ENCODE results near the gene RAB44. TPM values are rescaled to one million over a fixed set of nuclear protein-coding genes. Genes with fewer than 3 reads are reported as not detected.

The RAB44 gene
- total RNA-seq, 1 experiment from 2014 or later, result 0.05 TPM

- TF ChIP-seq, protein P1, sequence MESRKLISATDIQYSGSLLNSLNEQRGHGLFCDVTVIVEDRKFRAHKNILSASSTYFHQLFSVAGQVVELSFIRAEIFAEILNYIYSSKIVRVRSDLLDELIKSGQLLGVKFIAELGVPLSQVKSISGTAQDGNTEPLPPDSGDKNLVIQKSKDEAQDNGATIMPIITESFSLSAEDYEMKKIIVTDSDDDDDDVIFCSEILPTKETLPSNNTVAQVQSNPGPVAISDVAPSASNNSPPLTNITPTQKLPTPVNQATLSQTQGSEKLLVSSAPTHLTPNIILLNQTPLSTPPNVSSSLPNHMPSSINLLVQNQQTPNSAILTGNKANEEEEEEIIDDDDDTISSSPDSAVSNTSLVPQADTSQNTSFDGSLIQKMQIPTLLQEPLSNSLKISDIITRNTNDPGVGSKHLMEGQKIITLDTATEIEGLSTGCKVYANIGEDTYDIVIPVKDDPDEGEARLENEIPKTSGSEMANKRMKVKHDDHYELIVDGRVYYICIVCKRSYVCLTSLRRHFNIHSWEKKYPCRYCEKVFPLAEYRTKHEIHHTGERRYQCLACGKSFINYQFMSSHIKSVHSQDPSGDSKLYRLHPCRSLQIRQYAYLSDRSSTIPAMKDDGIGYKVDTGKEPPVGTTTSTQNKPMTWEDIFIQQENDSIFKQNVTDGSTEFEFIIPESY (IDR thresholded peaks at IDR 0.05; ENCODE audit: extremely low read depth, insufficient replicate concordance, low read length), result no peak
- TF ChIP-seq CTCF (IDR thresholded peaks at IDR 0.05 in 2 of 3, conservative IDR thresholded peaks at IDR 0.05 in 1 of 3; ENCODE audit: borderline replicate concordance in 1 of 3, insufficient read depth in 1 of 3, low read depth in 2 of 3, low read length in 2 of 3) (no peak), FOSL1 (IDR thresholded peaks at IDR 0.05; ENCODE audit: low read depth) (no peak), EZH2 (IDR thresholded peaks at IDR 0.05) (no peak), POLR2A (IDR thresholded peaks at IDR 0.05; ENCODE audit: borderline replicate concordance, extremely low read depth, insufficient read depth, insufficient read length) (no peak), TCF7L2 (IDR thresholded peaks at IDR 0.05; ENCODE audit: borderline replicate concordance, extremely low read depth, insufficient read depth, insufficient read length) (no peak), SRF (IDR thresholded peaks at IDR 0.05; ENCODE audit: low read depth) (no peak), SP1 (IDR thresholded peaks at IDR 0.05; ENCODE audit: low read depth) (no peak)
- TF ChIP-seq, protein P2, sequence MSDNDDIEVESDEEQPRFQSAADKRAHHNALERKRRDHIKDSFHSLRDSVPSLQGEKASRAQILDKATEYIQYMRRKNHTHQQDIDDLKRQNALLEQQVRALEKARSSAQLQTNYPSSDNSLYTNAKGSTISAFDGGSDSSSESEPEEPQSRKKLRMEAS (IDR thresholded peaks at IDR 0.05), result no peak
These were observed 4.5 kb upstream of the RAB44 start (continued) for GRCh38 chr6:36692861-36693702.

- POLR2A ChIA-PET, result no interaction called here
- H3K4me2 ChIP-seq (ENCODE audit: low read length), result no peak overlapping the region
- intact Hi-C loops (cut with micrococcal nuclease), result no loop called here
- H2AFZ ChIP-seq (ENCODE audit: low read depth, low read length, poor library complexity, severe bottlenecking), result no peak overlapping the region
- no peaks in the 10 kb centered on the region for H3K4me1 ChIP-seq (ENCODE audit: control insufficient read depth in 1 of 2, insufficient read depth in 2 of 2, low read length in 2 of 2)
- RAD21 ChIA-PET (ENCODE audit: low non-redundant PET in 1 of 2, low total read pairs in 2 of 2, uncharacterized antibody in 2 of 2, unreplicated experiment in 2 of 2), result no interaction called here
- H3K27me3 ChIP-seq (ENCODE audit: insufficient read depth, low read length), result no peaks in the 10 kb centered on the region
- no peaks in the 10 kb centered on the region for H3K9me2 ChIP-seq (ENCODE audit: insufficient read depth)
- CTCF ChIA-PET, result no interaction called here
- DNase-seq (ENCODE audit: low read depth, low spot score), result no peak
- BruUV-seq (replicated peaks), result no TSS peak
- no peaks in the 10 kb centered on the region for H3K9me3 ChIP-seq (ENCODE audit: control insufficient read depth in 1 of 2, insufficient read depth in 1 of 2, low read depth in 1 of 2, low read length in 2 of 2)
- no peaks in the 10 kb centered on the region for H3K79me2 ChIP-seq (ENCODE audit: insufficient read depth, low read length)
- H3K4me3 ChIP-seq (replicated peaks in 1 of 2; ENCODE audit: low read depth in 1 of 2, low read length in 2 of 2), result no peak overlapping the region
- no peaks in the 10 kb centered on the region for H4K20me1 ChIP-seq (ENCODE audit: insufficient read depth)
- no peak for ATAC-seq
- no peaks in the 10 kb centered on the region for H3K36me3 ChIP-seq (ENCODE audit: control insufficient read depth in 1 of 2, insufficient read depth in 2 of 2, low read length in 2 of 2)
- H3K9ac ChIP-seq (ENCODE audit: low read length), result no peak overlapping the region
- no peak overlapping the region for H3K27ac ChIP-seq (ENCODE audit: low read depth, low read length)
- TF ChIP-seq EGR1 (IDR thresholded peaks at IDR 0.05; ENCODE audit: low read depth) (no peak), CEBPB (IDR thresholded peaks at IDR 0.05; ENCODE audit: low read depth) (no peak), SRF (IDR thresholded peaks at IDR 0.05; ENCODE audit: low read depth) (no peak), ZFX (IDR thresholded peaks at IDR 0.05) (no peak), FOSL1 (IDR thresholded peaks at IDR 0.05; ENCODE audit: low read depth) (no peak), EZH2 (IDR thresholded peaks at IDR 0.05) (no peak), RAD21 (IDR thresholded peaks at IDR 0.05; ENCODE audit: low read depth) (no peak), TCF7L2 (IDR thresholded peaks at IDR 0.05; ENCODE audit: borderline replicate concordance, extremely low read depth, insufficient read depth, insufficient read length) (no peak), JUND (IDR thresholded peaks at IDR 0.05) (no peak), EZH2phosphoT487 (IDR thresholded peaks at IDR 0.05; ENCODE audit: borderline replicate concordance) (no peak), CBX3 (IDR thresholded peaks at IDR 0.05; ENCODE audit: low read depth) (no peak)
- TF ChIP-seq, protein P1 (IDR thresholded peaks at IDR 0.05; ENCODE audit: extremely low read depth, insufficient replicate concordance, low read length), result no peak
These were observed 3.0 kb upstream of the RAB44 start for GRCh38 chr6:36694616-36695015.

All from HCT116 (cell line).